SK-N-SH (cell line): ENCODE results near the gene MLLT3. TPM values are rescaled to one million over a fixed set of nuclear protein-coding genes. Genes with fewer than 3 reads are reported as not detected.

ENCODE experiments used
- CTCF ChIA-PET: fragments of 300-600, 350-600 bp; formaldehyde crosslinking; extraction: SDS; loops from one replicate; lab custom pipeline; 2021; lab: Yijun Ruan, JAX
- POLR2A ChIA-PET: fragments of 350-600 bp; sonication (Branson Sonifier 250); formaldehyde crosslinking; extraction: SDS; loops from one replicate; lab custom pipeline; 2020; ENCODE audit warnings: antibody characterized with exemption, inconsistent platforms; lab: Yijun Ruan, JAX
- DNase-seq: peaks from one replicate; pipeline ENCODE4 v3.0.0; 2012
- H2AFZ ChIP-seq: fragments of 200-600 bp; sonication (generic); 2 replicates; pipeline ENCODE4 v1.8.1; 2016; ENCODE audit warnings: antibody characterized with exemption, mild to moderate bottlenecking, low read depth
- H3F3A ChIP-seq: fragments of 200-600 bp; sonication (generic); replicated peaks from 2 replicates; pipeline ENCODE3; 2016; ENCODE audit warnings: antibody characterized with exemption, mild to moderate bottlenecking; ENCODE audit not compliant: insufficient read depth
- H3K27ac ChIP-seq, 2 experiments: fragments of 200-500 bp in 1 of 2; fragments of 200-600 bp in 1 of 2; sonication (Bioruptor generic) in 1 of 2; sonication (generic), shearing (Covaris generic) in 1 of 2; 2 replicates each; pipeline versions ENCODE4 v1.5.1 to v1.6.1; 2014 to 2016; ENCODE audit warnings: low read depth in 2 of 2, inconsistent platforms in 1 of 2, low read length in 1 of 2, mild to moderate bottlenecking in 1 of 2, mixed read lengths in 1 of 2
- H3K27me3 ChIP-seq: fragments of 200-600 bp; sonication (generic), shearing (Covaris generic); 2 replicates; pipeline ENCODE4 v1.6.1; 2016; ENCODE audit warnings: mixed run types; ENCODE audit not compliant: insufficient read depth
- H3K36me3 ChIP-seq, 2 experiments: fragments of 200-500 bp in 1 of 2; fragments of 200-600 bp in 1 of 2; sonication (Bioruptor generic) in 1 of 2; sonication (generic) in 1 of 2; replicated peaks in 1 of 2; 2 replicates each; pipeline versions ENCODE3 to v1.5.1; 2014 to 2016; ENCODE audit warnings: low read length in 1 of 2, mild to moderate bottlenecking in 1 of 2; ENCODE audit not compliant: insufficient read depth in 2 of 2, control insufficient read depth in 1 of 2
- H3K4me1 ChIP-seq, 2 experiments: fragments of 200-500 bp in 1 of 2; fragments of 200-600 bp in 1 of 2; sonication (Bioruptor generic) in 1 of 2; sonication (generic), shearing (Covaris generic) in 1 of 2; 2 replicates each; pipeline versions ENCODE4 v1.5.1 to v1.6.1; 2014 to 2016; ENCODE audit warnings: low read depth in 1 of 2, low read length in 1 of 2, mixed run types in 1 of 2; ENCODE audit not compliant: insufficient read depth in 2 of 2, control insufficient read depth in 1 of 2
- H3K4me2 ChIP-seq: fragments of 200-600 bp; sonication (generic), shearing (Covaris generic); 2 replicates; pipeline ENCODE4 v1.6.1; 2017; ENCODE audit warnings: mixed run types
- H3K4me3 ChIP-seq, 2 experiments: fragments of 200-500 bp in 1 of 2; fragments of 200-600 bp in 1 of 2; sonication (Bioruptor generic) in 1 of 2; sonication (generic), shearing (Covaris generic) in 1 of 2; 2 replicates each; pipeline versions ENCODE4 v1.5.1 to v1.8.1; 2014 to 2016; ENCODE audit warnings: low read depth in 2 of 2, inconsistent platforms in 1 of 2, low read length in 1 of 2, mild to moderate bottlenecking in 1 of 2, mixed read lengths in 1 of 2, moderate library complexity in 1 of 2
- H3K79me2 ChIP-seq: fragments of 200-600 bp; sonication (generic); 2 replicates; pipeline ENCODE4 v1.8.1; 2017; ENCODE audit warnings: mild to moderate bottlenecking; ENCODE audit not compliant: insufficient read depth
- H3K9ac ChIP-seq: fragments of 200-600 bp; sonication (generic); 2 replicates; pipeline ENCODE4 v1.6.1; 2017; ENCODE audit warnings: mixed run types
- H3K9me2 ChIP-seq: fragments of 200-600 bp; sonication (generic); 2 replicates; pipeline ENCODE4 v1.6.1; 2017; ENCODE audit warnings: mixed run types
- H3K9me3 ChIP-seq: fragments of 200-600 bp; sonication (generic); 2 replicates; pipeline ENCODE4 v1.6.1; 2017; ENCODE audit warnings: mixed run types, mild to moderate bottlenecking, moderate library complexity
- H4K20me1 ChIP-seq: fragments of 200-600 bp; sonication (generic); 2 replicates; pipeline ENCODE4 v1.6.1; 2017; ENCODE audit warnings: mild to moderate bottlenecking, mixed run types; ENCODE audit not compliant: insufficient read depth
- ELF1 ChIP-seq: IDR thresholded peaks from 2 replicates; pipeline ENCODE4 v1.4.0; 2012
- FOXM1 ChIP-seq: IDR thresholded peaks from 2 replicates; pipeline ENCODE4 v1.4.0; 2012; ENCODE audit warnings: low read depth, mild to moderate bottlenecking
- JUND ChIP-seq: IDR thresholded peaks from 2 replicates; pipeline ENCODE4 v1.4.0; 2012
- MAX ChIP-seq: IDR thresholded peaks from 2 replicates; pipeline ENCODE4 v1.4.0; 2012; ENCODE audit warnings: low read depth
- MEF2A ChIP-seq: IDR thresholded peaks from 2 replicates; pipeline ENCODE4 v1.4.0; 2012; ENCODE audit warnings: low read depth, borderline replicate concordance
- NFIC ChIP-seq: IDR thresholded peaks from 2 replicates; pipeline ENCODE4 v1.4.0; 2012; ENCODE audit warnings: borderline replicate concordance
- PBX3 ChIP-seq: IDR thresholded peaks from 2 replicates; pipeline ENCODE4; 2012
- POLR2AphosphoS5 ChIP-seq: IDR thresholded peaks from 2 replicates; pipeline ENCODE4 v1.6.1; 2012; ENCODE audit warnings: low read depth, low read length
- RFX5 ChIP-seq: IDR thresholded peaks from 2 replicates; pipeline ENCODE4 v1.6.1; 2012; ENCODE audit warnings: mild to moderate bottlenecking, improper control_type of control experiment, low read length
- TAF1 ChIP-seq: IDR thresholded peaks from 2 replicates; pipeline ENCODE4 v1.6.1; 2012; ENCODE audit warnings: low read depth, mild to moderate bottlenecking, low read length, moderate library complexity, borderline replicate concordance
- TCF12 ChIP-seq: IDR thresholded peaks from 2 replicates; pipeline ENCODE4 v1.4.0; 2012
- TEAD4 ChIP-seq: IDR thresholded peaks from 2 replicates; pipeline ENCODE4 v1.4.0; 2012; ENCODE audit warnings: mild to moderate bottlenecking, borderline replicate concordance; ENCODE audit not compliant: insufficient read depth
- YY1 ChIP-seq: IDR thresholded peaks from 2 replicates; pipeline ENCODE4 v1.4.0; 2012; ENCODE audit warnings: low read depth, mild to moderate bottlenecking
- WGBS: methylation state at CpG from one replicate; pipeline ENCODE4 v1.1.6; 2017; ENCODE audit warnings: low lambda C conversion rate; 5-methylcytosine and 5-hydroxymethylcytosine counted together
- polyA plus RNA-seq, 3 experiments: library from polyadenylated mRNA; depleted of rRNA; stranded (reverse); fragments of >200 nt; gene quantifications; 2 replicates each; pipeline ENCODE4 v1.2.3, GENCODE V29; 2012
- TF ChIP-seq, protein P1 (sequence below): fragments of 150-350 bp; IDR thresholded peaks from 2 replicates; pipeline ENCODE4 v1.6.1; 2017; ENCODE audit warnings: antibody characterized with exemption, low read length, low read depth, borderline replicate concordance
- TF ChIP-seq, protein P2 (sequence below): fragments of 150-350 bp; IDR thresholded peaks from 2 replicates; pipeline ENCODE4 v1.6.1; 2016; ENCODE audit warnings: mild to moderate bottlenecking, low read depth, low read length

Gene MLLT3
- polyA plus RNA-seq, 1 of the 3 experiments (the other 2 are of a cell fraction), result 3.9 TPM

DNA sequence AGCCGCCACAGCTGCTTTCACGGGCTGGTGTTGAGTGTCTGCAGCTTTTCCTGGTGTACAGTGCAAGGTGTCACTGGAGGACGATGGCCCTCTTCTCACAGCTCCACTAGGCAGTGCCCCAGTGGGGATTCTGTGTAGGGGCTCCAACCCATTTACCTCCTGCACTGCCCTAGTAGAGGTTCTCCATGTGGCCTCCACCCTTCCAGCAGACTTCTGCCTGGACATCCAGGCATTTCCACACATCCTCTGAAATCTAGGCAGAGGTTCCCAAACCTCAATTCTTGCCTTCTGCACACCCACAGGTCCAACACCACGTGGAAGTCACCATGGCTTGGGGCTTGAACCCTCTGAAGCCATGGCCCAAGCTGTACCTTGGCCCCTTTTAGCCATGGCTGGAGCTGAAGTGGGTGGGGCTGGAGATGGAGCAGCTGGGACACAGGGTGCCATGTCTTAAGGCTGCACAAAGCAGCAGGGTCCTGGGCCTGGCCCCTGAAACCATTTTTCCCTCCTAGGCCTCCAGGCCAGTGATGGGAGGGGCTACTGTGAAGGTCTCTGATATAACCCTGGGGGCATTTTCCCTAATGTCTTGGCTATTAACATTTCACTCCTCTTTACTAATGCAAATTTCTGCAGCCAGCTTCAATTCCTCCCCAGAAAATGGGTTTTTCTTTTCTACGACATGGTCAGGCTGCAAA, 82.0 kb downstream of the MLLT3 start (continued):
- TF ChIP-seq MEF2A, result no peak
- no peak for TF ChIP-seq TCF12
- no peak for TF ChIP-seq RFX5
- no peak for TF ChIP-seq POLR2AphosphoS5

GRCh38 chr9:20538956-20539355, 83.3 kb downstream of the MLLT3 start:
- Histone ChIP-seq H3K36me3 (no peaks in the 10 kb centered on the region), H3K9me2 (no peaks in the 10 kb centered on the region), H3K4me3 (no peak overlapping the region), H4K20me1 (no peaks in the 10 kb centered on the region), H3F3A (no peaks in the 10 kb centered on the region), H3K27me3 (no peaks in the 10 kb centered on the region), H2AFZ (no peak overlapping the region), H3K4me2 (no peak overlapping the region), H3K27ac (no peak overlapping the region)
- no peak for DNase-seq
- WGBS, result 82% methylated on average over 1 of the region's 1 CpG
- POLR2A ChIA-PET, result no interaction called here
- TF ChIP-seq PBX3 (0 out of 2 replicates have a peak, but pooled peaks have one; percentile 4), YY1 (no peak), JUND (0 out of 2 replicates have a peak, but pooled peaks have one; percentile 9), MAX (no peak), POLR2AphosphoS5 (no peak), TAF1 (no peak), MEF2A (no peak), TEAD4 (no peak), FOXM1 (no peak), ELF1 (no peak), NFIC (no peak)
- TF ChIP-seq, protein P1, sequence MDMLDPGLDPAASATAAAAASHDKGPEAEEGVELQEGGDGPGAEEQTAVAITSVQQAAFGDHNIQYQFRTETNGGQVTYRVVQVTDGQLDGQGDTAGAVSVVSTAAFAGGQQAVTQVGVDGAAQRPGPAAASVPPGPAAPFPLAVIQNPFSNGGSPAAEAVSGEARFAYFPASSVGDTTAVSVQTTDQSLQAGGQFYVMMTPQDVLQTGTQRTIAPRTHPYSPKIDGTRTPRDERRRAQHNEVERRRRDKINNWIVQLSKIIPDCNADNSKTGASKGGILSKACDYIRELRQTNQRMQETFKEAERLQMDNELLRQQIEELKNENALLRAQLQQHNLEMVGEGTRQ, result no peak
- TF ChIP-seq, protein P2, sequence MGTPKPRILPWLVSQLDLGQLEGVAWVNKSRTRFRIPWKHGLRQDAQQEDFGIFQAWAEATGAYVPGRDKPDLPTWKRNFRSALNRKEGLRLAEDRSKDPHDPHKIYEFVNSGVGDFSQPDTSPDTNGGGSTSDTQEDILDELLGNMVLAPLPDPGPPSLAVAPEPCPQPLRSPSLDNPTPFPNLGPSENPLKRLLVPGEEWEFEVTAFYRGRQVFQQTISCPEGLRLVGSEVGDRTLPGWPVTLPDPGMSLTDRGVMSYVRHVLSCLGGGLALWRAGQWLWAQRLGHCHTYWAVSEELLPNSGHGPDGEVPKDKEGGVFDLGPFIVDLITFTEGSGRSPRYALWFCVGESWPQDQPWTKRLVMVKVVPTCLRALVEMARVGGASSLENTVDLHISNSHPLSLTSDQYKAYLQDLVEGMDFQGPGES, result no peak
- TF ChIP-seq, all 33 proteins: peak for 2
- H3K4me1 ChIP-seq, result no peaks in the 10 kb centered on the region
- H3K9ac ChIP-seq, result no peak overlapping the region
- no peaks in the 10 kb centered on the region for H3K79me2 ChIP-seq
- H3K9me3 ChIP-seq, result no peaks in the 10 kb centered on the region
- CTCF ChIA-PET, result interaction anchor here (1.5 kb wide), 1 partner anchor 18 kb away, joined by 3 read pairs; no protein-coding TSS in a partner anchor
